Measurements from ENCODE around the gene KCTD2. TPM values are rescaled to one million over a fixed set of nuclear protein-coding genes. Genes with fewer than 3 reads are reported as not detected.

The KCTD2 gene
- total RNA-seq, 2 donors from 2014 or later: 24.4 to 104 TPM

DNA sequence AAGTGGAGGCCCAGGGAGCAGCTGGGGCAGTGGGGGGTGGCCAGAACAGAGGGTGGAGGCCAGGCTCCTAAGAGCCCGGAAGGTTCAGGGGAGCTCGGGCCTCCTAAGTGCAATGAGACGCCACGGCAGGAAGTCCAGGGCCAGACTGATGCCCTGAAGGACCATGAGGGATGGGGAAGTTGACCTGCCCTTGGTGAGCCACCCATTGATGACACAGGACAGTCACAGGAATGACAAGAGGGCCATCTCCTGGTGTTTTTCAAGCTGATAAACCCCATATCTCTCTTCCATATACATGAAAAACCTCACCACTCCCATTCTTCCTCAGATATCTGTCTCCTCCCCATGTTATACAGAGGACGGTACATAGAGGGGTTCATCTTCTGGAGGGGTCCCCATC is 40.4 kb upstream of the KCTD2 start:
- DNase-seq (ENCODE audit: low spot score): no peak
- no peaks in the 10 kb centered on the region for H3K36me3 ChIP-seq
- H3K9me3 ChIP-seq: no peaks in the 10 kb centered on the region
- WGBS: 98% methylated on average over 5 of the region's 5 CpGs
- H3K27me3 ChIP-seq (replicated peaks; ENCODE audit: insufficient read depth): no peaks in the 10 kb centered on the region
- intact Hi-C loops (cut with DNase I): no loop called here
- no peak overlapping the region for H3K4me3 ChIP-seq
- no peak overlapping the region for H3K27ac ChIP-seq
- TF ChIP-seq CTCF (IDR thresholded peaks at IDR 0.05): no peak
- no peak for TF ChIP-seq POLR2AphosphoS5 (IDR thresholded peaks at IDR 0.05)
- no peak for TF ChIP-seq POLR2A (IDR thresholded peaks at IDR 0.05)
- peaks cover 5% of the 10 kb centered on the region for H3K4me1 ChIP-seq (replicated peaks)

DNA sequence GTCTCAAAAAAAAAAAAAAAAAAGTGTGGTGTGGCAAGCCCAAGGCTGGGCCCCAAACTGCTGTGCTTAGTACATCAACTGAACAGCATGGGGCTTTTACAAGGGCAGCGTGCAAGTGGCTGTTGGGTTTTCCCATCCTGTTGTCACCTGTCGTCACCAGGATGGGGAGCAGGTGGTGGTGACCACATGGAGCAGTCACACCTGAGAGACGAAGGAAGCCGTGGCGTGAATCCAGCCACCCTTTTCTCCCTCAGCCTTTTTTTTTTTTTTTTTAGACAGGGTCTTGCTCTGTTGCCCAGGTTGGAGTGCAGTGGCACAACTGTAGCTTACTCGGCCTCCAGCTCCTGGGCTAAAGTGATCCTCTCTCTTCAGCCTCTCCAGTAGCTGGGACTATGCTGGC is 38.7 kb upstream of the KCTD2 start:
- Histone ChIP-seq H3K9me3 (no peaks in the 10 kb centered on the region), H3K4me1 (replicated peaks) (peaks cover 5% of the 10 kb centered on the region), H3K4me3 (no peak overlapping the region), H3K27ac (no peak overlapping the region), H3K27me3 (replicated peaks; ENCODE audit: insufficient read depth) (no peaks in the 10 kb centered on the region), H3K36me3 (no peaks in the 10 kb centered on the region)
- intact Hi-C loops (cut with DNase I): no loop called here
- WGBS: 90% methylated on average over 6 of the region's 6 CpGs
- TF ChIP-seq CTCF (IDR thresholded peaks at IDR 0.05) (no peak), POLR2AphosphoS5 (IDR thresholded peaks at IDR 0.05) (no peak), POLR2A (IDR thresholded peaks at IDR 0.05) (no peak)
- no peak for DNase-seq (ENCODE audit: low spot score)

DNA sequence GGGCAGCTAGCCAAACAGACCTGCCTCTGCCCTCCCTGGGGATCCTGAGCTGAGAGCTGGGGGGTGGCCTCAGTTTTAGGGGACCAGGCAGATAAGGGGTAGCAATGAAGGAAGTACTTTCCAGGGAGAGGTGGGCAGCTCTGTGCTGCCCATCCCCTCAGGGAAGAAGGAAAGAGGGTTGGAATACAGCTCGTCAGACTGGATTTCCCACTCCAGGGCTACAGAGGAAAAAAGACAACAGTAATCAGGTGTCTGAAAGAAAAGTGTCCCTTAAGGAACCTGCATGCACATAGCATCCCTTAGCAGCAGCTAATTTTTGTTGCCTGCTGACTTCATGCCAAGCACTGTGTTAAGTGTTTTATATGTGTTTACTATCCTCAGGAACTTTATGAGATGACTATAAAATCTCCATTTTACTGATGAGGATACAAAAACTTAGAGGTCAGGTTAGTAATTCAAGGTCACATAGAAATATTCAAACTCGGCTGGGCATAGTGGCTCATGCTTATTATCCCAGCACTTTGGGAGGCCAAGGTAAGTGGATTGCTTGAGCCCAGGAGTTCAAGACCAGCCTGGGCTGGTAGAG is 37.8 kb upstream of the KCTD2 start:
- H3K27ac ChIP-seq: peak overlapping the region; percentile 36 to 72
- peak; percentile 38 for DNase-seq (ENCODE audit: low spot score)
- H3K4me3 ChIP-seq: no peak overlapping the region
- 26% methylated on average over 2 of the region's 2 CpGs for WGBS
- H3K36me3 ChIP-seq: no peaks in the 10 kb centered on the region
- intact Hi-C loops (cut with DNase I): no loop called here
- TF ChIP-seq POLR2A (IDR thresholded peaks at IDR 0.05) (no peak), POLR2AphosphoS5 (IDR thresholded peaks at IDR 0.05) (peak; percentile 61)
- no peaks in the 10 kb centered on the region for H3K27me3 ChIP-seq (replicated peaks; ENCODE audit: insufficient read depth)
- no peaks in the 10 kb centered on the region for H3K9me3 ChIP-seq
- H3K4me1 ChIP-seq (replicated peaks): peaks cover 5% of the 10 kb centered on the region

DNA sequence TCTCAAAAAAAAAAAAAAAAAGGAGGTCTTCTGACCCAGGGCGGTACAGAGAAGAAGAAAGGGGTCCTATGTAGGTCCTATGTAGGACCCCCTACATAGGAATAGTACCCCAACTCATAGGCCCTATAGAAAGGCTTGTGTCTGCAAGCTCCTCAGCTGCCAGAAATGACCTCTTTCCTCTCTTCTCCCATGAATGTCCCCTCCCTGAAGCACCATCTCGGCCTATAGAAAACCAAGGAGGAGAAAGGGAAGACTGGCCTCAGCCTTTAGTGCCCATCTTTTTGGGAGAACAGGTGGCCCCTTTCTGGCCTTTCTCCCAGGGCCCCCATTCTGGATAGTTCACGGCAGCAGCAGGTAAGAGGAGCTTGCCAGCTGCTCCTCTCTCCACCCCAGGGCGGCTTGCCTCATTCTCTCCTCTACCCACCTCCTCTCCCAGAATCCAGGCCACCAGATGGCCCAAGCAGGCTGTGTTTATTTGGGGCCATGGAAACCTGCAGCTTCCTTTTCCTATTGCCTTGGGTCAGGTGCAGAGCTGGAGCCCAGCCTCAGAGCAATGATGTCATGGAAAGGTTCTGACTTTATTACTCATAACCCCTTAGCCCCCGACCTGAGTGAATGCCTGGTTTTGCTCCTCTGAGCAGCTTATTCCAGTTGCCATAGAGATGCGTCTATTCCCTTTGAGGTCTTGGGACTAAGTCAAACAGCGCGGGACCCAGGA is 36.2 kb upstream of the KCTD2 start:
- peak overlapping the region in 1 of 2 donors; percentile 90 for H3K27ac ChIP-seq
- H3K27me3 ChIP-seq (replicated peaks; ENCODE audit: insufficient read depth): no peaks in the 10 kb centered on the region
- 45% methylated on average over 8 of the region's 8 CpGs for WGBS
- peaks cover 5% of the 10 kb centered on the region for H3K4me1 ChIP-seq (replicated peaks)
- intact Hi-C loops (cut with DNase I): no loop called here
- no peaks in the 10 kb centered on the region for H3K36me3 ChIP-seq
- no peaks in the 10 kb centered on the region for H3K9me3 ChIP-seq
- H3K4me3 ChIP-seq: no peak overlapping the region
- TF ChIP-seq CTCF (IDR thresholded peaks at IDR 0.05): no peak
- TF ChIP-seq POLR2A (IDR thresholded peaks at IDR 0.05): no peak
- TF ChIP-seq POLR2AphosphoS5 (IDR thresholded peaks at IDR 0.05): no peak
- DNase-seq (ENCODE audit: low spot score): no peak

DNA sequence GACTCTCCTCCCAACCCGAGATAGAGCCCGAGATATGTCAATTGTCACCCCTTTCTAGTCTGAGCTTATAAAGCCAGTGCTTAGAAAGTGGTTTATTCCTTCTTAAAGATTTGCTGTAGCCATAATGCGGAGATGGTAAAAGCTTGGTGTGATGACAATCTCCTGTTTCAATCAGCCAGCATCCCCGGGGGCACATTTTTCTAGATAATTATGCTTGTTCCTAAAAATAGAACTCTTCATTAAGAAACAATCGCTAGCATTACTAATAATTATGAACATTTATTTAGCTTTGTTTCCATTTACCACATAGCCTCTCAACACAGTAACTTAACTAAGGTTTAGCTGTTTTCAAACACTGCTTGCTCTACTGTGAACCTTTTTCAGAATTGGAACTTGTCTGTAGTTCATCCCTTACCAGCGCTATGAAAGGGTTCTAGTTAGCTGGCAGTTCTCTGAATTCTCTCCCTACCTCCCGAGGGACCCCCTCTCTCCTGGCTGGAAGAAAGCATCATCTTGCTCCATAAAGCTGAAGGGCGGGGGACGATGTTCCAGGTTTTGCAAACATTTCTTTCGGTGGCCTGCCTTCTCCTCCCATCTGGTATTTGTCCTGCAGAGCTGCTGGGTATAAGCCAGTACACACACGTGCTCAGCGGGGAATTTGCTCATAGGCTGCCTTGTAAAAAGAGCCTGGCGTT is 35.5 kb upstream of the KCTD2 start:
- H3K27me3 ChIP-seq (replicated peaks; ENCODE audit: insufficient read depth): no peaks in the 10 kb centered on the region
- H3K4me3 ChIP-seq: peak overlapping the region; percentile 57 to 62
- H3K4me1 ChIP-seq (replicated peaks): peaks cover 5% of the 10 kb centered on the region
- 15% methylated on average over 13 of the region's 13 CpGs for WGBS
- H3K27ac ChIP-seq: peak overlapping the region; percentile 90 to 92
- TF ChIP-seq POLR2AphosphoS5 (IDR thresholded peaks at IDR 0.05): peak; percentile 77
- no peak for TF ChIP-seq POLR2A (IDR thresholded peaks at IDR 0.05)
- no peaks in the 10 kb centered on the region for H3K36me3 ChIP-seq
- intact Hi-C loops (cut with DNase I): no loop called here
- H3K9me3 ChIP-seq: no peaks in the 10 kb centered on the region
- DNase-seq (ENCODE audit: low spot score): peak; percentile 73
